GM12865 (cell line): Measurements from ENCODE around the gene CHCHD6.

ENCODE experiments used
- DNase-seq: peaks from one replicate; pipeline ENCODE4 v3.0.0; 2010; ENCODE audit warnings: low read depth
- H3K4me3 ChIP-seq: 2 replicates; pipeline ENCODE4 v1.5.1; 2011; ENCODE audit warnings: mild to moderate bottlenecking, low read depth, low read length, control low read depth
- CTCF ChIP-seq: IDR thresholded peaks from 2 replicates; pipeline ENCODE4 v1.5.1; 2011; ENCODE audit warnings: low read length, control low read depth, low read depth, inconsistent platforms; ENCODE audit not compliant: insufficient read depth; ENCODE audit errors: missing control alignments

CHCHD6 gene

GRCh38 chr3:126680667-126681055, 23.4 kb upstream of the CHCHD6 start:
- H3K4me3 ChIP-seq: no peak overlapping the region
- no peak for DNase-seq

DNA sequence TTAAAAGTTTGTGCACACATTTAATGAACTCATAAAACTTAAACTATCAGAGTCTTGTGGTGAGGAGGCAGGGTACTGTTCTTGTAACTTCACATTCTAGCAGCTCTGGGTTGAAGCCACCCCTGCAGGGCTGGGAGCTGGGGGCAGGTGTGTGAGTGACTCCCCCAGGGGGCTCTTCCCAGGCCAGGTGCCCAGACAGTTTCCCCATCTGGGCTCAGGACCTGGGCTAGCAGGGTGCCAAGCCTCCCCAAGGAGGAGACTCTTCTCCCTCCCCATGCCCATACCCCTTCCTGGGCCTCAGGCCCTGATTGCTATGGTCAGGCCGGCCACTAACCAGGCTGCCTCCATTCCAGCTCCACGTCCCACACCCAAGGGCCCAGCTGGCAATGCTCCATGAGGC, 22.0 kb upstream of the CHCHD6 start:
- no peak for TF ChIP-seq CTCF
- DNase-seq: no peak
- H3K4me3 ChIP-seq: no peak overlapping the region

More at GRCh38 chr3:126680667-126681055, 23.4 kb upstream of the CHCHD6 start:
- TF ChIP-seq CTCF: no peak

GRCh38 chr3:126683069-126683468, 21.0 kb upstream of the CHCHD6 start:
- no peak for DNase-seq
- no peak overlapping the region for H3K4me3 ChIP-seq
- no peak for TF ChIP-seq CTCF

- no peak overlapping the region for H3K4me3 ChIP-seq
- DNase-seq: no peak
- TF ChIP-seq CTCF: no peak
Measured at GRCh38 chr3:126684218-126684751, 19.8 kb upstream of the CHCHD6 start.

DNA sequence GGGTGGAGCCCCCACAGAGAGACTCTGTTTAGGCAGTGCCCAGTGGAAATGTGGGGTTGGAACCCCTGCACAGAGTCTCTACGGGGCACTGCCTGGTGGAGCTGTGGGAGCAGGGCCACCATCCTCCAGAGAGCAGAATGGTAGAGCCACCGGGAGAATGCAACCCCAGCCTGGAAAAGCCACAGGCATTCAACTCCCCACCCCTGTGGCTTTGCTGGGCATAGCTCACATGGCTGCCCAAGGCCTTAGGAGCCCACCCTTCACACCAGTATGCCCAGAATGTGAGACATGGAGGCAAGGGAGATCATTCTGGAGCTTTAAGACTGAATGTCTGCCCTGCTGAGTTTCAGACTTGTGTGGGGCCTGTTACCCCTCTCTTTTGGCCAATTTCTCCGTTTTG, 19.0 kb upstream of the CHCHD6 start:
- no peak overlapping the region for H3K4me3 ChIP-seq
- DNase-seq: no peak
- TF ChIP-seq CTCF: no peak

- no peak for TF ChIP-seq CTCF
- no peak overlapping the region for H3K4me3 ChIP-seq
- DNase-seq: no peak
Measured at GRCh38 chr3:126685493-126685892, 18.5 kb upstream of the CHCHD6 start.

GRCh38 chr3:126691765-126692164, 12.3 kb upstream of the CHCHD6 start:
- no peak for TF ChIP-seq CTCF
- no peak overlapping the region for H3K4me3 ChIP-seq
- no peak for DNase-seq
